ENCODE results near the gene ATAD3B. TPM values are rescaled to one million over a fixed set of nuclear protein-coding genes. Genes with fewer than 3 reads are reported as not detected.
"Not testable (repeated sequence)": the region's sequence is repeated elsewhere in the genome, so short reads cannot be mapped to it uniquely, and the experiment has no call there.

The ATAD3B gene
- total RNA-seq, 4 donors from 2014 or later = 15.6 to 269 (median 39.2) TPM

- intact Hi-C loops (cut with DNase I; ENCODE audit: low total_unique reads); H3K4me3 ChIP-seq; H3K36me3 ChIP-seq; H3K27me3 ChIP-seq; H3K4me1 ChIP-seq; in situ Hi-C loops (cut with MboI; ENCODE audit: low pct_ligation_motif_present in 1 of 4, low pct_unique_long_range_greater_than_20kb in 1 of 4, low sequenced_read_pairs in 3 of 4); H3K9me3 ChIP-seq; DNase-seq; H3K27ac ChIP-seq: not testable (repeated sequence)
- WGBS, 2 donors (ENCODE audit: low coverage in 1 of 2) = 96% methylated on average over 12 of the region's 21 CpGs; no CpG with 5 or more reads in 1 of the 2 donors
Measured at GRCh38 chr1:1526476-1526875, 54.9 kb downstream of the ATAD3B start.

DNA sequence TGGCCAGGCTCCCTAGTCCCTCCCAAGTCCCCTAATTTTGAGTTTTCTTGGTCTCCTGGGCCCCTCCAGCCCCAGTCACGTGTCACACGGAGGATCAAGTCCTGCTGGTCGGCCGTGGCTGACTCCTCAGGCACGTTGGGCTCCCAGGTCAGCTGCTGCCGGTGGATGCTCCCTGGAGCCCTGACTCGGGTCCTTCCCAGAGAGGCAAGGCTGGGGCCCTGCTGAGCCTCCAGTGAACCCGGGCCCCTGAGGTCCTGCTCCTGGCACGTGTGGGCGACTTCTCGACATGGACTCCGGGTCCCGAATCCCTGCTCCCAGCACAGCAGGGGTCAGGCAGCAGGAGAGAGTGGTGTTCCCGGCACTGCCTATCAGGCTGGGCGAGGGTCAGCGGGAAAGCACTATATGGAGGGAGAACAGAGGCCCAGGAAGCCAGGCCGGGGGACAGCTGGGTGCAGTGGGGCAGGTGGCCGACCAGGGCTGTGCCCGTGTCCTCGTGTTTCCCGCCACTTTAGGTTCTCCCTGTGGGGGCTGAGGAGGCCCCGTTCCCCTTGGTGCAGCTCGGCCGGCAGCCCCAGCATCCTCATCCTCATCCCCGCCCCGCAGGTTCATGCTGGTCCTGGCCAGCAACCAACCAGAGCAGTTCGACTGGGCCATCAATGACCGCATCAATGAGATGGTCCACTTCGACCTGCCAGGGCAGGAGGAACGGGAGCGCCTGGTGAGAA lies 55.7 kb downstream of the ATAD3B start:
- Histone ChIP-seq H3K27me3 (no peaks in the 10 kb centered on the region), H3K4me1 (no peaks in the 10 kb centered on the region), H3K9me3 (peaks cover 5 to 6% of the 10 kb centered on the region in 2 donors), H3K36me3 (peaks cover 0 to 5% (median 0%) of the 10 kb centered on the region in 4 donors), H3K27ac (no peak overlapping the region), H3K4me3 (no peak overlapping the region)
- 92 to 100% methylated on average over 1 to 31 of the region's 31 CpGs for WGBS, 2 donors (ENCODE audit: low coverage in 1 of 2)
- DNase-seq = no peak
- intact Hi-C loops (cut with DNase I; ENCODE audit: low total_unique reads) (no loop called here), in situ Hi-C loops (cut with MboI; ENCODE audit: low pct_ligation_motif_present in 1 of 4, low pct_unique_long_range_greater_than_20kb in 1 of 4, low sequenced_read_pairs in 3 of 4) (no loop called here)
- TF ChIP-seq EP300 (IDR thresholded peaks at IDR 0.05; ENCODE audit: low read depth) = no peak
- TF ChIP-seq POLR2AphosphoS5 (IDR thresholded peaks at IDR 0.05) = no peak

- Histone ChIP-seq H3K4me1 (no peaks in the 10 kb centered on the region), H3K27me3 (no peaks in the 10 kb centered on the region), H3K4me3 (no peak overlapping the region), H3K9me3 (peaks cover 5 to 6% of the 10 kb centered on the region in 2 donors), H3K36me3 (peaks cover 0 to 5% (median 0%) of the 10 kb centered on the region in 4 donors), H3K27ac (no peak overlapping the region)
- no peak for DNase-seq
- WGBS, 2 donors (ENCODE audit: low coverage in 1 of 2) = 92% methylated on average over 31 of the region's 37 CpGs; no CpG with 5 or more reads in 1 of the 2 donors
- intact Hi-C loops (cut with DNase I; ENCODE audit: low total_unique reads) = no loop called here
- in situ Hi-C loops (cut with MboI; ENCODE audit: low pct_ligation_motif_present in 1 of 4, low pct_unique_long_range_greater_than_20kb in 1 of 4, low sequenced_read_pairs in 3 of 4) = no loop called here
- TF ChIP-seq EP300 (IDR thresholded peaks at IDR 0.05; ENCODE audit: low read depth) (no peak), POLR2AphosphoS5 (IDR thresholded peaks at IDR 0.05) (no peak), POLR2A (IDR thresholded peaks at IDR 0.05) (no peak)
- TF ChIP-seq, protein P1, sequence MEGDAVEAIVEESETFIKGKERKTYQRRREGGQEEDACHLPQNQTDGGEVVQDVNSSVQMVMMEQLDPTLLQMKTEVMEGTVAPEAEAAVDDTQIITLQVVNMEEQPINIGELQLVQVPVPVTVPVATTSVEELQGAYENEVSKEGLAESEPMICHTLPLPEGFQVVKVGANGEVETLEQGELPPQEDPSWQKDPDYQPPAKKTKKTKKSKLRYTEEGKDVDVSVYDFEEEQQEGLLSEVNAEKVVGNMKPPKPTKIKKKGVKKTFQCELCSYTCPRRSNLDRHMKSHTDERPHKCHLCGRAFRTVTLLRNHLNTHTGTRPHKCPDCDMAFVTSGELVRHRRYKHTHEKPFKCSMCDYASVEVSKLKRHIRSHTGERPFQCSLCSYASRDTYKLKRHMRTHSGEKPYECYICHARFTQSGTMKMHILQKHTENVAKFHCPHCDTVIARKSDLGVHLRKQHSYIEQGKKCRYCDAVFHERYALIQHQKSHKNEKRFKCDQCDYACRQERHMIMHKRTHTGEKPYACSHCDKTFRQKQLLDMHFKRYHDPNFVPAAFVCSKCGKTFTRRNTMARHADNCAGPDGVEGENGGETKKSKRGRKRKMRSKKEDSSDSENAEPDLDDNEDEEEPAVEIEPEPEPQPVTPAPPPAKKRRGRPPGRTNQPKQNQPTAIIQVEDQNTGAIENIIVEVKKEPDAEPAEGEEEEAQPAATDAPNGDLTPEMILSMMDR (IDR thresholded peaks at IDR 0.05) = no peak
Measured at GRCh38 chr1:1528301-1529267, 57.0 kb downstream of the ATAD3B start.

DNA sequence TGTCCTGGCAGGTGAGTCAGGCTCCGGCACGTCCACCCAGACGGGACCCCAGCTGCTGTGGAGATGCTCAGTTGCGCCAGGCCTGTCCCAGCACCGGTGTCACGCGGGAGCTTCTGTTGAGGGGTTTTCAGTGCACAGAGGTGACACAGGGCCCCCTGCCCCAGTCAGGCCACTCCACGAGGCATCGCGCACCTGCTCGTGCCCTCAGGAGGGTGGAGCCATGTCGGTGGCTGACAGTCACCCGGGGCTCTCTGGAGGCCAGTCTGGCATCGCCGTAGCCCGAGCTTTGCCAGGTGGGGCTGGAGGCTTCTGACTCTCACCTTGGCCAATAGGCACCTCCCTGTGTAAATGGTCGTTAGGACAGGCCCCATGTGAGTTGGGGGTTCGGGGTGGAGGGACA lies 57.8 kb downstream of the ATAD3B start:
- Histone ChIP-seq H3K4me3 (no peak overlapping the region), H3K27me3 (no peaks in the 10 kb centered on the region), H3K4me1 (no peaks in the 10 kb centered on the region), H3K27ac (no peak overlapping the region), H3K36me3 (peaks cover 0 to 5% (median 0%) of the 10 kb centered on the region in 4 donors), H3K9me3 (peaks cover 5 to 6% of the 10 kb centered on the region in 2 donors)
- TF ChIP-seq, protein P1 (IDR thresholded peaks at IDR 0.05) = no peak
- TF ChIP-seq EP300 (IDR thresholded peaks at IDR 0.05; ENCODE audit: low read depth) (no peak), POLR2AphosphoS5 (IDR thresholded peaks at IDR 0.05) (no peak), POLR2A (IDR thresholded peaks at IDR 0.05) (no peak)
- 98% methylated on average over 10 of the region's 18 CpGs; no CpG with 5 or more reads in 1 of the 2 donors for WGBS, 2 donors (ENCODE audit: low coverage in 1 of 2)
- in situ Hi-C loops (cut with MboI; ENCODE audit: low pct_ligation_motif_present in 1 of 4, low pct_unique_long_range_greater_than_20kb in 1 of 4, low sequenced_read_pairs in 3 of 4) = no loop called here
- intact Hi-C loops (cut with DNase I; ENCODE audit: low total_unique reads) = no loop called here
- DNase-seq = no peak

DNA sequence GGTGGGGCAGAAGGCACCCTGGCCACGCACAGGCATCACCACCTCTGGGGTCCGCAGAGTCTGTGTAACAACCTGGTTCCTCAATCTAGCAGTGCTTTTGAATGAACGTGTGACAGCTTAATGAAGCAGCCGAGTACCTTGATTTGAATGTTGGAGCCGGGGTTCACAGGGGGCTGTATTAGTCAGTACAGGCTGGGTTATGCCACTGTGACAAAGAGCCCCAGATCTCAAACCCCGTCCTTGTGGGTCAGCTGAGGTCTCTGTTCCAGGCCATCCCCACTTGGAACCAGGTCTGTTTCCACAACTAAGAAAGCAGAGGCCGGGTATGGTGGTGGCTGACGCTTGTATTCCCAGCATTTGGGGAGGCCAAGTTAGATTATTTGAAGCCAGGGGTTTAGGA lies 58.4 kb downstream of the ATAD3B start:
- in situ Hi-C loops (cut with MboI; ENCODE audit: low pct_ligation_motif_present in 1 of 4, low pct_unique_long_range_greater_than_20kb in 1 of 4, low sequenced_read_pairs in 3 of 4) = no loop called here
- intact Hi-C loops (cut with DNase I; ENCODE audit: low total_unique reads) = no loop called here
- 96% methylated on average over 8 of the region's 8 CpGs; no CpG with 5 or more reads in 1 of the 2 donors for WGBS, 2 donors (ENCODE audit: low coverage in 1 of 2)

More for the DNA sequence above, 58.4 kb downstream of the ATAD3B start:
- no peak for DNase-seq
- H3K9me3 ChIP-seq = peaks cover 5 to 6% of the 10 kb centered on the region in 2 donors
- H3K27me3 ChIP-seq = no peaks in the 10 kb centered on the region
- H3K36me3 ChIP-seq = peaks cover 0 to 5% (median 0%) of the 10 kb centered on the region in 4 donors
- H3K4me3 ChIP-seq = no peak overlapping the region
- H3K27ac ChIP-seq = no peak overlapping the region
- no peaks in the 10 kb centered on the region for H3K4me1 ChIP-seq
- TF ChIP-seq POLR2AphosphoS5 (IDR thresholded peaks at IDR 0.05) = no peak
- TF ChIP-seq, protein P1 (IDR thresholded peaks at IDR 0.05) = no peak
- TF ChIP-seq EP300 (IDR thresholded peaks at IDR 0.05; ENCODE audit: low read depth) = no peak
- no peak for TF ChIP-seq POLR2A (IDR thresholded peaks at IDR 0.05)

Measured in transverse colon (tissue), 4 donors.